ENCODE results near the gene NDUFAF8.

- TF ChIP-seq CTCF (IDR thresholded peaks at IDR 0.05; ENCODE audit: low read depth, low read length, poor library complexity, severe bottlenecking), result no peak
- TF ChIP-seq EZH2phosphoT487 (IDR thresholded peaks at IDR 0.05; ENCODE audit: borderline replicate concordance, low read length), result no peak
Measured at GRCh38 chr17:81213978-81214377, 25.1 kb upstream of the NDUFAF8 start.

Data from DOHH2 (cell line).